ENCODE results near the gene MYH7. TPM values are rescaled to one million over a fixed set of nuclear protein-coding genes. Genes with fewer than 3 reads are reported as not detected.

The MYH7 gene
- total RNA-seq, 1 experiment from 2014 or later: not detected

DNA sequence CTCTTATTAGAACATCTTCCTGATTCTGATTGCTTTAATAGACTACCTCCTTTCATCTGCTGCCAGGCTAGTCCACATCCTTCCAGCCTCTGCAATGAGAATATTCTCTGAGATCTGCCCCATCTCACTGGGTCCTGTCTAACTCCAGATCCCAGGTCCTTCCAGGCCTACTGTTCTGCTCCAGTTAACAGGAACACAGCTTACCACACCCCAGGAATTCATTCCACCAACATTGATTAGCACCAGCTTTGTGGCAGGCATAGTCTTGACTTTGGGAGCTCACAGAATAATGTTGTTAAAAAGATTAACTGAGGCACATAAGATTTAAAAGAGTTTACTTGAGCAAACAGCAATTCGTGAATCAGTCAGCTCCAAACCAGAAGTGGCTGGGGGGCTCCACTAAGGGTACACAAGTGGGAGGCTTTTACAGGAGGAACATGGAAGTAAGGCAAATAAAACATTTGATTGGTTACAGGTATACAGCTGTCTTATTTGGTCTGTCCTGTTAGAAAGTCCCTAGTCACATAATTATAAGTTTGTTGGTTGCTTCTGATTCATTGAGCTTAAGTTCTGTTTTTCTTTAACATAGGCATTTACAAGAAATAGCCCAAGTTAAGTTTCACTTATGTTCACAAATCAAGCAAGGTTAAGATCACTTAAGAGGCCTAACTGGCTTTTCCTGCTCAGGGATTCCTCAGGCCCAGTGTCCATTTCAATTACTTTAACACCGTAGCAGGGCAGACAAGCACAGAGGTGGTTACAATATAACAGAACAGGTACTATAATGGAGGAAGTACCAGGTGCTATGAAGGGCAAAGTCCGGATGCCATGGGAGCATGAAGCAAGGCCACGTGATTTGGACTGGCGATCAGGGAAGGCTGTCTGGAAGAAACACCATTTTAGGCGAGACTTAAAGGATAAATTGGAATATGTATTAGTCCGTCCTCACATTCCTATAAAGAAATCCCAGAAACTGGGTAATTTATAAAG, 12.2 kb upstream of the MYH7 start:
- no peak for DNase-seq (ENCODE audit: low read depth)

DNA sequence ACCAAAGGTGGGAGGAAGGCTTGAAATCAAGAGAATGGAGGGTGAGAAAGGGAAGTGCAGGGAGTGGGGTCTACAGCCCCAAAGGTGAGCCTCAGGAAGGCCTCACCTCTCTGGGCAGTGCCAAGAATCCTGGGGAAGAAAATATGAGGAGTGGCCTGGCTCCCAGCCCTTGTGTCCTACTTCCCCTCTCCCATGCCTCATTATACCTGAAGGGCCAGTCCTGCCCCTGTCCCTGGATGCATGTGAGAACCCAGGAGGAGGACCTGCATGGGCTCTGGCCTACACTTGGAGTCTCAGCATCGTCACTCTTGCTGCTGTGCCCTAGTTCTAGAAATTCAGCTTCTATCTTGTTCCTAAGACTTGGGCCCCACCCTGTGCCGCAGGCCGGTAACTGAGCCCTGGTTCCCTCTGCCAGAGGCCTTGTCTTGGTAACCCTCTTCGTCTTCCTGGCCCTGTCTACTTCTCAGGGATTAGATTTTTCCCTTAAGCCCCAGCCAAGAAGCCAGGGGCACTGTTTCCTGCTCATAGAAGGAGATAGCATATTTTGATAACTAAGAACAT, 10.9 kb upstream of the MYH7 start:
- no peak for DNase-seq (ENCODE audit: low read depth)

DNA sequence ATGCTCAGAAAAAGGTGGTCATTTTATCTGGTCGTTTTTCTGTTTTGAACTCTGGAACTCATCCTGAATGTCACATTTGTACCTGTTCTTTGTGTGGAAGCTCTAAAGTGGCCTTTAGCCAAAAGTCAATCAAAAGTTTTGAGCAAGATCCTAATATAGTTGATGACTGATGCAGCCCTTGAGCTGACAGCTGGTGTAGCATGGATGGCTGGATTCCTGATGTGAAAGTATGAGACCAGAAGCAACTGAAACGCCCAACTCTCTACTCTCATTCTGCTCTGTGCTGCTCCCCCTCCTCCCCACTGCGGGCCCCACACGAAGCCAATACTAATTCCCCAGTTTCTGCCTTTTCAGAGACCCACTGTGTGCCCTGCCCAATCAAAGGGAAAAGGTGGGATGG, 10.3 kb upstream of the MYH7 start:
- DNase-seq (ENCODE audit: low read depth): no peak

DNA sequence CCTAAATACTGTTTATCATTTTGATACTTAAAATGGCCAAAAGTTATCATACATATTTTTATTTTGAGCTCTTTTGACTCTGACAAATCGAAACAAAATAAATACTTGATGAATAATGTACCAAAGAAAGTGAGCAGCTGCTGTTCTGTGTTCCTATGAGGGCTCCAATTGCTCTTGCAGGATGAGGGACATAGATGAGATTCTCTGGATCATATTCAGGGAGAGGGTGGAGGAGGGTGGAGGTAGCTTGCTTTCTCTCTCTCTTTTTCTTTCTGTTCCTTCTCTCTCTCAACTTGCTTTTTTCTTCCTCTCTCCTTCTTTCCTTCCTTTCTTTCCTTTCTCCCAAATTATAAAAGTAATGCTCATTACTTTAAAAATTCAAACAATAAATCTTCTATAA, 8.9 kb upstream of the MYH7 start:
- DNase-seq (ENCODE audit: low read depth): no peak

DNA sequence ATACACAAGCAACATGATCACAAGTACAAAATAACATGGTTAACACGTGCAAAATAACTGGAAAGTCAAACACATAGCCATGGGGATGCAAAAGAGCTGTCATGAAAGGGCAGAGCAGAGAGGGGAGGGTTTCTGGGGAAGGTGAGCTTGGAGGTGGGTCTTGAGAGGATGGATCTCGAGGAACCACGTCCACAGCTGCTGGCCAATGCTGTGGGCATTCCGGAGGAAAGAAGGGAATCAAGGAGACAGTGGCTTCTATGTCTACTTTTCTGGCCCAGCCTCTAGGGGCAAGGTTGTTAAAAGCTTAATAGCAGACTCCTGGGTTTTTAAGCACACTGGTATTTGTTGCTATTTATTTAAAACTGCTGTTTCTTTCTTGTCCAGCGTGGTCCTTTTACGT, 8.4 kb upstream of the MYH7 start:
- no peak for DNase-seq (ENCODE audit: low read depth)

DNA sequence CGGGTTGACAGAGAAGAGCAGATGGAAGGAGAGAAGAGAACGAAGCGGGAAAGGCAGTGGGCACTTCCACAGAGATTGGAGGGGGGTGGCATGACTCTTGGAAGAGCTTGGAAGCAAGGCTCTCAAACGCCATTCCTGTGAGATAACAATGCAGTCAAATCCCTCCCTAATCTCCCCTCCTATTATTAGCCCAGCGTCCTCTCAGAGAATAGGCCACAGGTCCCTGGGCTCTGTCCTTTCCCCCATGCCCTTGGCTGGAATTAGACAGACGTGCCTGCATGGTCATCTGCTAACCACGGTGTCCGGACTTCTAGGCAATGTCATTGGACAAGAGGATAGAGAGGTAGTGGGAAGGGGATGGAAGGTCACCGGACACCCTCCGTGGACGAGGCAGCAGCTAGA, 8.0 kb upstream of the MYH7 start:
- DNase-seq (ENCODE audit: low read depth): no peak

DNA sequence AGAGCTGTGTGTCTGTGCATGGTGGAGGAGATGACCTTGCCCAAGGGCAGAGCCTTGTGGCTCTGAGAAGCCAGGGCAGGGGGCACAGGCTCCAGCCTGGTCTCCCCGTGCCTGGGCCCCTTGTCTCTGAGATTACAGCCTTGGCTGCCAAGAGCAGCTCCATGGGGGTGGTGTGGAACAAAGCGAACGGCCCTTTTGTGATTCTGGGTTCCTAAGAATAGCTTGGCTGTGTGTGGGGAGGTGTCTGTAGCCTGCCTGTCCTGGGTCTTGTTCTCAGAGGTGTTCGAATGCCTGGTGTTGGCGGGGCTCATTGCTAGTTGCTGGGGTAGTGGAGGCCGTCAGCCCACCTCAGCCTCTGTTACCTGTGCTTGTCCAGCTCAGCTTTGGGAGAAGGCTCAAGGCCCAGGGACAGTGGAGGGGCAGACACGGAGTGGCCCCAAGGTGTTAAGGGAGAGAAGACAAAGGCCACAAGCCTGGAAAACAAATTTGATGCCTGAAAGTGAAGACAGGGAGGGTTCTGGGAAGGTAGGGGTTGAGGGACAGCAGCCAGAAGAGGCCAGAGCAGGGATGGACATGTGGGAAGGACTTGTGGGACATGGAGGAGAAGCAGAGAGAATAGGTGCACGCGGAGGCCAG, 7.4 kb upstream of the MYH7 start:
- DNase-seq (ENCODE audit: low read depth): no peak

DNA sequence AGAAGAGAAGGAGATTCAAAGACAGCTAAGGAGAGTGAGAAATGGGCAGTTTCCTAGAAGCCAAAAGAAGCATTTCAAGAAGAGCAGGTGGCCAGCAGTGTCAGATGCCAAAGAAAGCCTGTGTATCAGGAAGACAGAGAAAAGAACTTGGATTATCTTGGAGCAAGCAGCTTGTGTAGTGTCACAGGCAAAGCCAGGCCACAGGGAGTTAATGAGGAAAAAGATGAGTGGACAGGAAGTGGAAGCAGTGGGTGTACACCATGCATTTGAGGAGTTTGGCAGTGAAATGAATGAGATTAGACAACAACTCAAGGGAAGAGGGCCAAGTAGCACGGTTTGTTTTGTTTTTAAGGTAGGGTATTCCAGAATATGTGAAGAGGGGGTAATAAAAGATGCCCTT, 5.6 kb upstream of the MYH7 start:
- DNase-seq (ENCODE audit: low read depth): no peak

DNA sequence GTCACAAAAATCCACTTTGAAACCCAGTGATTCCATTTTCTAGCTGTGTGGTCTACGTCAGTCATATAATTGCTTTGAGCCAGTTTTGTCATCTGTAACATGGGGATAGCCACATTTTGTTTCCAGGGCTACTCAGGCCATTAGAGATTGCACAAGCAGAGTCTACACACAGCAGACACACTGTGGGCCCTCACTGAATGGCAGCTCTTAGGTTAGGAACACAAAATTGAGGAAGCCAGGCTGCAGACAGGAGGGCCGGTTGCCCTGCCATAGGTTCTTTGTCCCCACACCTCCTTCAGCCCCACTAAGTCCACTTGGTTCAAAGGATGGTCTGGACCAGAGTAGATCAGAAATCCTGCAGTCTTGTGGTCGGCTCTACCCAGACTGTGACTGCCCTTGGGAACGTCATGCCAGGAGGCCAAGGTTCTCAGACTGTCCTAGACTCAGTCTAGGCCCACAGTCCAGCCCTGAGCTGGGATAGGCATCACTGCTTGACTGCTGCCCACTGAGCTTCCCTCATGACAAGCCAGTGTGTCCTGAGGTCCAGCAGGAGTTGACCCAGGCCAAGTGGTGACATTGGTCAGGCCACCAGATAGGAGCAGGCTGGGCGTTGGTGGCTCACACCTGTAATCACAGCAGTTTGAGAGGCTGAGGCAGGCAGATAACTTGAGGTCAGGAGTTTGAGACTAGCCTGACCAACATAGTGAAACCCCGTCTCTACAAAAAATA, 3.8 kb upstream of the MYH7 start:
- no peak for DNase-seq (ENCODE audit: low read depth)

DNA sequence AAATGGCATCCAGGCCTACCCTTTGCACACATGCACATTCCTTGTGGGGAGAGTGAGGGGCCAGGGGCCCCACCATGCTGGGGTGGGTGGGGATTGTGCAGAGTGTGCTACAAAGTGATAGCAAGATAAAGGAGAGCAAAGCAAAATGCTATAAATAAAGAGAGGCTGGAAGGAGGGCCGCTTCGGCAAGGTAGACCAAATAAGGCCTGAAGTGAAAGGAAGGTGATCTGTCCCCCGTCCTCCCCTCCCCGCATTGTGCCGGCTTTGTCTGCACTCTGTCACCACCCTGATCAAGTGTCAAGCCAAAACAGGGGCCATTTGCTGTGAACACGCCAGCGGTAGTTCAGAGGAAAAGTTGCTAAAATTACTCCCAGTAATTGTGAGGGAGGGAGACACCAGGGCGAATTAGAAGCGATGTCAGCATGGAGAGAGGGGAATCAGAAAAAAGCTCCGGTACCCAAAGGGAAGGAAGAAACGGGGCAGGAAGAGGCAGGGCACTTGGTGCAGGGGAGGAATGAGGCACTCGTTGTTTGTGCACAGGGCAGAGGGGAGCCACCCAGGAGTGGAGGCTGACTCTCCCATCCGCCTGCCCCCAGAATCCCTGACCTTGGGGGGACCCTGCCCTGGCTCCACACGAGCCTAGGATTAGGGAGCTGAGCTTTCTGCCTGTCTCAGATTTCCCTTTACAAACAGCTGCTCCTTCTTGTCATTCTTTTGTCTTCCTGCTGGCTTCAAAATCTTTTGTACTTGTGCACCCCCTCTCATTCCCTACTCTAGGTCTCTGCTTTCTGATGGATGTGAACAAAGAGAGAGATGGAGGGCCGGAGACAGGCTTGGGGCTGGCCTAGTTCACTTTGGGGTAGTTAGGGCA, 2.9 kb upstream of the MYH7 start:
- DNase-seq (ENCODE audit: low read depth): no peak

DNA sequence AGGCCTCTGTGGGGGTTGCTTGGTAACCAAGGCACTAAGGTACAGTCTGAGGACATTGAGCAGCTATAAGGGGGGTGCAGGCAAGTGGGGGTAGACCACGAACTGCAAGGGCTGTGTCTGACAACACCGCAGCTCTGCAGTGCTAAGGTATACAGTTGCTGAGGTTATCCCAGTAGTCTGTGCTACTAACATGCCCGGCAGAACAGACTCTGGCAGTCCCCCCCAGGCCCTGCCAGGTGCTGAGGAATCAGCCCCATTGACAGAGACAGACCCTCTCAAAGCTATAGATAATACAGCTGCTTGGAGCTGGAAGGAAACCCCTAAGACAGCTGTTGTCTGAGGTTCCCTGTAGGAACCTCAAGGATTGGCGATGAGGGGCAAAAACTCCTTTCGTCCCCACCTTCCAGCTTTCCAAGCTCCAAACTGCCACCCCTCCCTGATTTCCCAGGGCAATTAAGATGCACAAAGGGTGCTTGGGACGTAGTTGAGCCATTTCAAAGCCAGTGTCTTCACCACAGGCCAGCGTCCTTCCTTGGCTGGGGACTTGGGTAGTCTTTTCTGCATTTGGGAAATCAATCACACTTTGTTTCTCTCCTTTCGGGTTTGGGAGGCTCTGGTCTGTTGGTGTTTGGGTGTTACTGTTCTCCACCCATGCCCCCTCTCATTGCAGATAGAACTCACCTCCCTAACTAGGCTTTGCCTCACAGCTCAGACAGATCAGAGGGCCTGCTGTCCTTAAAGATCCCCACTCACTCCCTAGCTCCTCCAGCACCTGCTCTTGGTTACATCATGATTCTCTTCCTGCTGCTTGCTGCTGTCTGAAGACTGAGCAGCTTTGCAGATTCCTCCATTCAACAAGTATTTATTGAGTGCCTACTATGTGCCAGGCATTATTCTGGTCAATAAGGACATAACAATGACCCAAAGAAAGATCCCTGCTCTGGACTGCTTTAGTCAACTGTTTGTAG, 2.0 kb upstream of the MYH7 start:
- no peak for DNase-seq (ENCODE audit: low read depth)

DNA sequence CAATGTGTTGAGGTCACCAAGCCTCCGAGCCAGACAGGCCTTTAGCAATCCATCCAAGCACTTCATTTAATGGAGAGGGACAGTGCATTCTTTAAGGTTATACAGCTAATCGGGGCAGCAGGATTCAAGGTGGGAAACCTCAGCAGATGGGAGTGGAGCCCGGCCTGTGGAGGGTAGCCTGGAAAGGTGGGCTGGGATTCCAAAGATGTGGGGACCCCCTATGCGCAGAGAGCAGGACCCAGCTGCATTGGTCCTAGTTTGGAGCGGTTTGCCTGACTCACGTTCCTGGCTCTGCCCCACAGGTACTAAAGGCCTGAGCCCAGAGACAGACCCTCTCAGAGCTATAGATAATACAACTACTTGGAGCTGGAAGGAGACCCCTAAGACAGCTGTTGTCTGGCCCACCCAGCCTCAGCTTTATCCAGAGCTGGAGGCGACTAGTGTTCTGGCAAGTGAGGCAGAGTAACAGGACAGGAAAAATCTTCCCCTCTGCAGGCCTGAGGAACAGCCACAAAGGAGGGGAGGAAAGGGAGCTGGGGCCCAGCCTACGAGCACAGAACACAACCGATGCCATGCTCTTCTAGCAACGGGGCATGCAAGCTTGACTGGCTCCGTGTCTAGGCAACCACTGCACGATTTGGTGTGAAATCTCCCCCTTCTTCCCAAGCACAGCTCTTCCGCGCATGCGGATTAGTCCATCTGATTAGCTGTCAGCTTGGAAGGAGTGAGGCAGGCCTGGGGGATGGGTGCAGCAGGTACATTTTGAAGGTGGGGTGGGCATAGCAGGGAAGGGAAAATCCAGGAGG, 1.1 kb upstream of the MYH7 start:
- no peak for DNase-seq (ENCODE audit: low read depth)

DNA sequence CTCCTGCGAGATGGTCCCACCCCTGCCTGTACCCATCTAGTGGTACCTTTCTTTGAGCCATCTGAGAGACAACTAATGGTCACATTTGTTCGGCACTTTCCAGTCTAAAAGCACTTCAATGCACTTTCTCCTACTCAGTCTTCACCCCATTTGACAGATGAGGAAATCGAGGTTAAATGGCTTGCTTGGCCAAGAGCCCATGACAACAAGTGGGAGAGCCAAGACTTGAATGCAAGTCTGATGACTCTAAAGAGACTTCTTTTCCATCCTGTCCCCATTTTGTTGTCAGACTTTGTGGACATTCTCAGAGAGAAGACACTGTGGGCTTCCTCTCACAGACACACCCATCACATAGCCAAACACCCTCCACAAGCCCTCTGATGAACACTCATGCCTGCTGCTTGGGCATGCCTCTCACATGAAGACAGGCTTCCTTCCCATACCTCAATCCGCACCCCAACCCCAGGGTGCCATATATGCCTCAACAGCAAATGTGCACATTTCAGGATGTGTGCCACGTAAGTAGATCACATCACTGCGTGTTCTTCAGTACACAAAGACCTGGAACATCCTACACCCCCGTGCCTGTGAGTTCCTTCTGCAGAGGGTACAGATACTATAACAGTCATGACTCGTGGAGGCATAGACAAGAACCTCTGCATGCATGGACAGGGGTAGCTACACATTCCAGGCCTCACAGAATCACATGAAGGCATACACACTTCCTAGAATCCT, 805 bp downstream of the MYH7 start:
- DNase-seq (ENCODE audit: low read depth): no peak

DNA sequence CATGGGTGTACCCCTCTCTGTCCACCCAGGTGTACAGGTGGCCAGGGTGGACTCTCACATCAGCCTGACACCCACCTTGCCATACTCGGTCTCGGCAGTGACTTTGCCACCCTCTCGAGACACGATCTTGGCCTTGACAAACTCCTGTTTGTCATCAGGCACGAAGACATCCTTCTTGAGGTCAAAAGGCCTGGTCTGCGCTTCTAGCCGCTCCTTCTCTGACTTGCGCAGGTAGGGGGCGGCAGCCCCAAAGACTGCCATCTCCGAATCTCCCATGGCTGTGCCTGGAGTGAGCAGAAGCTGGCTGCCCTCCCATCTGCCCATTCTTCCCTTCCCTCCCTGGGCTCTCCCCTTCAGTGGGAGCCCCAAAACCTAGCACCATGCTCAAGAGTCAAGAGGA, 2.0 kb downstream of the MYH7 start:
- DNase-seq (ENCODE audit: low read depth): no peak

DNA sequence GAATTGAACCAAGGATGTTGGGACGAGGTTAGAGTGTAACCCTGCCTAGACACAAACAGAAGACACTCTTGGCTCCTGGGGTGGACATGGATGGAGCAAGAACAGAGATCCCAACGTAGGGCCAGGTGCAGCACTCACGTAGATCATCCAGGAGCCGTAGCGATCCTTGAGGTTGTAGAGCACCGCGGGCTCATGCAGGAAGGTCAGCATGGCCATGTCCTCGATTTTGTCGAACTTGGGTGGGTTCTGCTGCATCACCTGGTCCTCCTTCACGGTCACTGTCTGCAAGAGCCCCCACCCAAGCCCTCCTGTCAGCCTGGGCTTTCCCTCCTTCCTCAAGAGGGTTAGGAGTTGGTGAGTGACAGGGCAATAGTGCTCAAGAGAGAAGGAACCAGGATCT, 2.5 kb downstream of the MYH7 start:
- DNase-seq (ENCODE audit: low read depth): no peak

DNA sequence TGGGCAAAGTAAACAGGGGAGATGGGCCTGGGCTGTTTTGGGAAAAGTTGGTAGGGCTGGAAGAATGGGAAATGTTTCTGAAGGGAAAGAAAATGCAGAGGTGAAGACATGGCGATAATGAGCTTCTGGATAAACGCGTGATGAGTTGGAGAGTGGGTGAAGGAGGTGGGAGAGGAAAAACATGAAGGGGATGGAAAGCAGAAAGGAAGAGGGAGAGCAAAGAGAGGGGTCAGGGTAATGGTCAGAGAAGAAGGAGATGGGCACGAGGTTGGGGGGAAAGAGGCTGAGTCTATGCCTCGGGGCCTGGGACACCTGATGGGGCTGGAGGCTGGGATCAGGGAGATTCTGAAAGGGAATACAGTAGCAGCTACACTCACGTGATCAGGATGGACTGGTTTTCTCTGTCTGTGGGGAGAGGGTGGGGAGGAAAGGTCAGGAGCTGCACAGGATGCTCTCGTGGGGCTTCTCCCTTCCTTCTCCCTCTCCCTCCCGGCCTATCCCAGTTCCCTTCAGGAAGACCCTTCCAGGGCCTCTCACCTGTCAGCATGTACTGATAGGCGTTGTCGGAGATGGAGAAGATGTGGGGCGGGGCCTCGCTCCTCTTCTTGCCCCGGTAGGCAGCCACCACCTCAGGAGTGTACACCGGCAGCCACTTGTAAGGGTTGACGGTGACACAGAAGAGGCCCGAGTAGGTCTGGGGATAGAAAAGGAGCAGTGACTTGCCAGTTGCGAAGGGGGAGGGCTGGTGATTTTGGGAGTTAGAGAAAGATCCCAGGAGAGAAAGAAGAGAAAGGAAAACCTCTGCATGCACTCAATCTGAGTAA, 3.1 kb downstream of the MYH7 start:
- no peak for DNase-seq (ENCODE audit: low read depth)

DNA sequence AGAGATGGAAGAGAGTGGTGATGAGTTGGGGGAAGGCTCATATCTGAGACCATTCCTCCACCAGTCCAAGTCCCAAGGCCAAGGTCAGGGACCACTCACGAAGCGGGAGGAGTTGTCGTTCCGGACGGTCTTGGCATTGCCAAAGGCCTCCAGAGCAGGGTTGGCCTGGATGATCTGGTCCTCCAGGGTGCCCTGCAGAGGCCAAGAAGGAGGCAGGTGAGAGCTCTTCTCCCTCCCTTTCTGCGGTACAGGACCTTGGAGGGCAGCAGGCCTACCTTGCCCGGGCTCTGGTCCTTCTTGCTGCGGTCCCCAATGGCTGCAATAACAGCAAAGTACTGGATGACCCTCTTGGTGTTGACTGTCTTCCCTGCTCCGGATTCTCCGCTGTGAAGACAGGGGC, 4.0 kb downstream of the MYH7 start:
- no peak for DNase-seq (ENCODE audit: low read depth)

DNA sequence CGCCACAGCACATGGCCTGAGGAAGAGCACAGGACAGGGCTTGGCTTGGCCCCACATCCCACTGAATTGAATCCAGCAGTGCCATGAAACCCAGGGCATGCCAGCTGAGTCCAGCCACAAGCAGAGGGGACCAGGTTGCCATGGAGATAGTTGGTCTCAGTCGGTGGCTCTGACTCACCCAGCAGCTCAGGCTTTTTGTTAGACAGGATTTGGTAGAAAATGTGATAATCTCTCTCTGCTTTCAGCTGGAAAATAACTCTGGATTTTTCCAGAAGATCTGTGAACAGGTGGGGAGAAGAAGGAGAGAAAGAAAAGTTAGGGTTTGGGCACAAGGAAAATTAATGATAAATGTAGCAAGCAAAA, 4.8 kb downstream of the MYH7 start:
- peak; percentile 43 for DNase-seq (ENCODE audit: low read depth)
